SU-DHL-6 (cell line): ENCODE data around the gene AMMECR1.

Experiments
- H2AFZ ChIP-seq: fragments of 200-600 bp; sonication (generic); 2 replicates; pipeline ENCODE4 v1.6.1; 2014; ENCODE audit warnings: low read depth, mild to moderate bottlenecking, moderate library complexity, mixed read lengths, antibody characterized with exemption, low read length; ENCODE audit not compliant: severe bottlenecking
- H3F3A ChIP-seq: fragments of 200-600 bp; shearing (Covaris generic); 2 replicates; pipeline ENCODE4 v1.6.0; 2016; ENCODE audit warnings: antibody characterized with exemption, mild to moderate bottlenecking; ENCODE audit not compliant: insufficient read depth
- H3K27ac ChIP-seq: fragments of 200-600 bp; sonication (generic); 2 replicates; pipeline ENCODE4 v1.5.1; 2016; ENCODE audit warnings: low read depth, mild to moderate bottlenecking, low read length, moderate library complexity, mixed read lengths
- H3K27me3 ChIP-seq: fragments of 200-600 bp; sonication (generic), shearing (Covaris generic); 2 replicates; pipeline ENCODE4 v1.6.0; 2014; ENCODE audit warnings: mild to moderate bottlenecking, low read length
- H3K36me3 ChIP-seq: fragments of 200-600 bp; sonication (generic); 2 replicates; pipeline ENCODE4 v1.6.1; 2014; ENCODE audit warnings: mild to moderate bottlenecking, low read length, mixed read lengths
- H3K4me2 ChIP-seq: fragments of 300-600, 200-600 bp; shearing (Covaris generic), sonication (generic); 2 replicates; pipeline ENCODE4 v1.6.0; 2014; ENCODE audit warnings: low read length, low read depth, mild to moderate bottlenecking; ENCODE audit not compliant: poor library complexity, severe bottlenecking
- H3K4me3 ChIP-seq: fragments of 200-600 bp; sonication (generic); 2 replicates; pipeline ENCODE4 v1.5.1; 2014; ENCODE audit warnings: antibody characterized with exemption, low read length, mild to moderate bottlenecking, mixed read lengths; ENCODE audit not compliant: insufficient read depth, poor library complexity, severe bottlenecking
- H3K79me2 ChIP-seq: fragments of 200-600 bp; sonication (generic); 2 replicates; pipeline ENCODE4 v1.6.1; 2014; ENCODE audit warnings: mild to moderate bottlenecking, low read length, moderate library complexity; ENCODE audit not compliant: insufficient read depth
- H3K9ac ChIP-seq: fragments of 200-600 bp; sonication (generic); 2 replicates; pipeline ENCODE4 v1.7.0; 2014; ENCODE audit warnings: mild to moderate bottlenecking, low read length
- H3K9me2 ChIP-seq: fragments of 200-600 bp; sonication (generic); replicated peaks from 2 replicates; pipeline ENCODE4 v1.6.1; 2014; ENCODE audit warnings: low read length; ENCODE audit not compliant: insufficient read depth
- H3K9me3 ChIP-seq: fragments of 200-600 bp; sonication (generic); 2 replicates; pipeline ENCODE4 v1.6.1; 2014; ENCODE audit warnings: low read length, mixed read lengths; ENCODE audit not compliant: insufficient read depth
- H4K20me1 ChIP-seq: fragments of 200-600 bp; sonication (generic); 2 replicates; pipeline ENCODE4 v1.6.1; 2014; ENCODE audit warnings: low read depth, mild to moderate bottlenecking, antibody characterized with exemption, low read length, moderate library complexity, mixed read lengths
- CTCF ChIP-seq: fragments of 200-600 bp; sonication (generic); IDR thresholded peaks from one replicate; pipeline ENCODE4 v1.5.1; 2017; ENCODE audit warnings: antibody characterized with exemption, mild to moderate bottlenecking, low read length, moderate library complexity; ENCODE audit not compliant: insufficient read depth, poor library complexity, severe bottlenecking
- EZH2phosphoT487 ChIP-seq: fragments of 200-600 bp; sonication (generic), shearing (Covaris generic); conservative IDR thresholded peaks from 2 replicates; pipeline ENCODE4 v1.6.1; 2018; ENCODE audit warnings: mild to moderate bottlenecking, antibody characterized with exemption, low read length, moderate library complexity, mixed read lengths

The AMMECR1 gene

GRCh38 chrX:110317820-110318663, at the start of gene AMMECR1:
AMMECR1 (minus strand) TSS chrX:110318085; CDS start chrX:110318071, 14 bp downstream.
- peaks cover 11% of the 10 kb centered on the region for H3K79me2 ChIP-seq
- peaks cover 7% of the 10 kb centered on the region; the same call in 1 of the 2 replicates for H4K20me1 ChIP-seq
- no peaks in the 10 kb centered on the region for H3K9me2 ChIP-seq
- peak within 1 kb of the TSS; percentile 83 for H3K4me2 ChIP-seq
- no peak for TF ChIP-seq CTCF
- TF ChIP-seq EZH2phosphoT487 = no peak
- H3K36me3 ChIP-seq = no peaks in the 10 kb centered on the region
- H3K4me3 ChIP-seq = peak within 1 kb of the TSS; percentile 75
- no peaks in the 10 kb centered on the region for H3K9me3 ChIP-seq
- peak within 1 kb of the TSS; percentile 89 for H2AFZ ChIP-seq
- peak within 1 kb of the TSS; percentile 65 for H3K27ac ChIP-seq
- peak within 1 kb of the TSS; percentile 93 for H3K9ac ChIP-seq
- H3K27me3 ChIP-seq = no peaks in the 10 kb centered on the region
- H3F3A ChIP-seq = no peaks in the 10 kb centered on the region

- Histone ChIP-seq H3F3A (no peaks in the 10 kb centered on the region), H2AFZ (no peak overlapping the region), H4K20me1 (no peaks in the 10 kb centered on the region), H3K27ac (no peak overlapping the region), H3K79me2 (no peaks in the 10 kb centered on the region), H3K9me2 (no peaks in the 10 kb centered on the region), H3K27me3 (no peaks in the 10 kb centered on the region), H3K4me3 (no peak overlapping the region), H3K4me2 (no peak overlapping the region), H3K9me3 (no peaks in the 10 kb centered on the region), H3K36me3 (no peaks in the 10 kb centered on the region), H3K9ac (no peak overlapping the region)
- TF ChIP-seq CTCF (no peak), EZH2phosphoT487 (no peak)
Measured at GRCh38 chrX:110363244-110363643, 45.4 kb upstream of the AMMECR1 start.

- TF ChIP-seq EZH2phosphoT487 (no peak), CTCF (no peak)
- Histone ChIP-seq H2AFZ (no peak overlapping the region), H3K36me3 (no peaks in the 10 kb centered on the region), H3K27me3 (no peaks in the 10 kb centered on the region), H3K4me3 (no peak overlapping the region), H3K9ac (no peak overlapping the region), H3K9me3 (no peaks in the 10 kb centered on the region), H3K27ac (no peak overlapping the region), H3F3A (no peaks in the 10 kb centered on the region), H3K9me2 (no peaks in the 10 kb centered on the region), H4K20me1 (no peaks in the 10 kb centered on the region), H3K4me2 (no peak overlapping the region), H3K79me2 (no peaks in the 10 kb centered on the region)
Measured at GRCh38 chrX:110359273-110359672, 41.4 kb upstream of the AMMECR1 start.
